Uterus (tissue), 2 donors: ENCODE data around the gene MSX2.

Experiments used
- CTCF ChIP-seq, 4 experiments: fragments of 200-600 bp in 2 of 4; fragments of 450-650 bp in 2 of 4; sonication (generic) in 2 of 4; IDR thresholded peaks; one replicate each; pipeline ENCODE4 v1.5.1; 2016 to 2019; ENCODE audit warnings: antibody characterized with exemption in 4 of 4, mild to moderate bottlenecking in 2 of 4, moderate library complexity in 1 of 4
- POLR2A ChIP-seq, 2 donors: fragments of 450-650 bp; IDR thresholded peaks; one replicate each; pipeline ENCODE4 v1.6.1; 2016; ENCODE audit warnings: antibody characterized with exemption in 2 of 2, mild to moderate bottlenecking in 1 of 2, moderate library complexity in 1 of 2

GRCh38 chr5:174769005-174769404 lies 44.6 kb downstream of the MSX2 start:
- no peak for TF ChIP-seq CTCF (IDR thresholded peaks at IDR 0.05)
- TF ChIP-seq POLR2A (IDR thresholded peaks at IDR 0.05): no peak
